Measurements from ENCODE around the gene PHLDB3. TPM values are rescaled to one million over a fixed set of nuclear protein-coding genes. Genes with fewer than 3 reads are reported as not detected.

PHLDB3 gene
- total and polyA plus RNA-seq, 2 donors (not counting 3 experiments of a cell fraction or from before 2014, with no cell fraction given) = 5.5 to 12.0 TPM

DNA sequence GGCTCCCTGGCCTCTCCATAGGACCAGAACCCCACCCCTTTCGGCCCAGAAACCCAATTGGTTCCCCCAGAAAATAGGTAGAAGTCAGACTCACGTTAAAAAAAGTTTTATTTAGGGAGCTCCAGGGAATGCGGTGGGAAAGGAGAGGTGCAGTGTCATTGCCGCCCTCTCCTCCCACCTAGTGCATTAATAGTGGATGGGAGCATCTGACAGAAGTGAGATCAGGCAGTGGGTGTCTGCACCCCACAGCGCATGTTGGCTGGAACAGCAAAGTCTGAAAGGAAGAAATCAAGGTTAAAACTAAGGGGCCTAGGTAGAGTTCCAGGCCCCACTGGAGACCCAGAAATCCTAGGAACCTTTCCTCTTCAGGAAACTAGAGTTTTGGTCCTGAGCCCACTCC lies 2.1 kb upstream of the PHLDB3 start:
- H2AFZ ChIP-seq (ENCODE audit: low read depth, low read length) = no peak overlapping the region
- DNase-seq (ENCODE audit: low read depth, low spot score) (no peak), FAIRE-seq (no peak)
- H4K20me1 ChIP-seq (replicated peaks; ENCODE audit: control insufficient read depth, extremely low read depth, insufficient read depth, low read length) = no peaks in the 10 kb centered on the region
- TF ChIP-seq POLR2AphosphoS5 (IDR thresholded peaks at IDR 0.05; ENCODE audit: insufficient read depth, low read depth, low read length) = no peak
- TF ChIP-seq, protein P1, sequence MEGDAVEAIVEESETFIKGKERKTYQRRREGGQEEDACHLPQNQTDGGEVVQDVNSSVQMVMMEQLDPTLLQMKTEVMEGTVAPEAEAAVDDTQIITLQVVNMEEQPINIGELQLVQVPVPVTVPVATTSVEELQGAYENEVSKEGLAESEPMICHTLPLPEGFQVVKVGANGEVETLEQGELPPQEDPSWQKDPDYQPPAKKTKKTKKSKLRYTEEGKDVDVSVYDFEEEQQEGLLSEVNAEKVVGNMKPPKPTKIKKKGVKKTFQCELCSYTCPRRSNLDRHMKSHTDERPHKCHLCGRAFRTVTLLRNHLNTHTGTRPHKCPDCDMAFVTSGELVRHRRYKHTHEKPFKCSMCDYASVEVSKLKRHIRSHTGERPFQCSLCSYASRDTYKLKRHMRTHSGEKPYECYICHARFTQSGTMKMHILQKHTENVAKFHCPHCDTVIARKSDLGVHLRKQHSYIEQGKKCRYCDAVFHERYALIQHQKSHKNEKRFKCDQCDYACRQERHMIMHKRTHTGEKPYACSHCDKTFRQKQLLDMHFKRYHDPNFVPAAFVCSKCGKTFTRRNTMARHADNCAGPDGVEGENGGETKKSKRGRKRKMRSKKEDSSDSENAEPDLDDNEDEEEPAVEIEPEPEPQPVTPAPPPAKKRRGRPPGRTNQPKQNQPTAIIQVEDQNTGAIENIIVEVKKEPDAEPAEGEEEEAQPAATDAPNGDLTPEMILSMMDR (IDR thresholded peaks at IDR 0.05; ENCODE audit: extremely low read depth in 1 of 2, insufficient read depth in 1 of 2, low read depth in 1 of 2, low read length in 2 of 2) = no peak
- TF ChIP-seq MYC (IDR thresholded peaks at IDR 0.05; ENCODE audit: low read depth, low read length) = no peak
- no peak for TF ChIP-seq EZH2 (IDR thresholded peaks at IDR 0.05; ENCODE audit: borderline replicate concordance, low read depth, low read length, severe bottlenecking)
- TF ChIP-seq GATA2 (IDR thresholded peaks at IDR 0.05; ENCODE audit: insufficient read depth, insufficient read length, low read depth, low read length) = no peak
- H3K27me3 ChIP-seq (ENCODE audit: control insufficient read depth in 2 of 2, insufficient read depth in 2 of 2, low read length in 2 of 2) = no peaks in the 10 kb centered on the region
- H3K36me3 ChIP-seq (ENCODE audit: control insufficient read depth in 2 of 2, extremely low read depth in 1 of 2, insufficient read depth in 2 of 2, low read length in 2 of 2) = peaks cover 0 to 11% of the 10 kb centered on the region in 2 experiments
- BruUV-seq (replicated peaks) = no TSS peak
- no peaks in the 10 kb centered on the region for H3K9me1 ChIP-seq (replicated peaks; ENCODE audit: control insufficient read depth, extremely low read depth, insufficient read depth, low read length)
- H3K27ac ChIP-seq (ENCODE audit: insufficient read depth, low read depth, low read length) = no peak overlapping the region
- H3K4me2 ChIP-seq (ENCODE audit: insufficient read depth, low read length) = no peak overlapping the region
- H3K4me3 ChIP-seq (replicated peaks in 1 of 3; ENCODE audit: insufficient read depth in 1 of 3, low read depth in 1 of 3, low read length in 3 of 3) = no peak overlapping the region
- intact Hi-C loops (cut with micrococcal nuclease) (no loop called here), dilution Hi-C loops (cut with MboI; ENCODE audit: extremely low pct_ligation_motif_present, low sequenced_read_pairs) (no loop called here)
- no peaks in the 10 kb centered on the region for H3K9me3 ChIP-seq (replicated peaks; ENCODE audit: control insufficient read depth, insufficient read depth, low read length)
- CTCF ChIA-PET = interaction anchor here (4.4 kb wide), 1 partner anchor 59 kb away, joined by 26 read pairs; no protein-coding TSS in a partner anchor
- H3K4me1 ChIP-seq (ENCODE audit: control insufficient read depth, extremely low read depth, insufficient read depth, low read length) = peaks cover 11% of the 10 kb centered on the region
- POLR2A ChIA-PET = no interaction called here
- no peaks in the 10 kb centered on the region for H3K79me2 ChIP-seq (ENCODE audit: control insufficient read depth, insufficient read depth, low read length)
- no peak overlapping the region for H3K9ac ChIP-seq (replicated peaks; ENCODE audit: extremely low read depth, insufficient read depth, low read length)

DNA sequence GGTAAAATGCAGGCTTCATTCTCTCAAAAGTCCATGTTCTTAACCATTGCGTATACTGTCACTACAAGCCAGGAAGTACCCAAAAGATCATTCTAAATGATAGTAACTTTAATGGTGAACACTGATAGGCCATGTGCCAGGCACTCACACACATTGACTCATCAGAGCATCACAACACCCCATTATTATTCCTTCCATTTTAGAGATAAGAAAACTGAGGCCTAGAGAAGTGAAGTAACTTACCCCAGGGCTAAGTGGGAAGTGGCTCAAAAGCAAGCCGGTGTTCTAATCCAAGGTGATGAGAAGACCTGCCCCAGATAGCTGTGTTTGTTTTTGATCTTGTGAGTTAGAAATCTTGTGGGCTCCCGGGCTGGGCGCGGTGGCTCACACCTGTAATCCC lies 1.4 kb upstream of the PHLDB3 start:
- no peak overlapping the region for H3K27ac ChIP-seq (ENCODE audit: insufficient read depth, low read depth, low read length)
- FAIRE-seq (no peak), DNase-seq (ENCODE audit: low read depth, low spot score) (no peak)
- H3K9me1 ChIP-seq (replicated peaks; ENCODE audit: control insufficient read depth, extremely low read depth, insufficient read depth, low read length) = no peaks in the 10 kb centered on the region
- dilution Hi-C loops (cut with MboI; ENCODE audit: extremely low pct_ligation_motif_present, low sequenced_read_pairs) = no loop called here
- H3K79me2 ChIP-seq (ENCODE audit: control insufficient read depth, insufficient read depth, low read length) = no peaks in the 10 kb centered on the region
- no peak overlapping the region for H3K4me3 ChIP-seq (replicated peaks in 1 of 3; ENCODE audit: insufficient read depth in 1 of 3, low read depth in 1 of 3, low read length in 3 of 3)
- H3K36me3 ChIP-seq (ENCODE audit: control insufficient read depth in 2 of 2, extremely low read depth in 1 of 2, insufficient read depth in 2 of 2, low read length in 2 of 2) = peaks cover 0 to 11% of the 10 kb centered on the region in 2 experiments
- no peak overlapping the region for H3K9ac ChIP-seq (replicated peaks; ENCODE audit: extremely low read depth, insufficient read depth, low read length)
- H3K9me3 ChIP-seq (replicated peaks; ENCODE audit: control insufficient read depth, insufficient read depth, low read length) = no peaks in the 10 kb centered on the region
- no peak overlapping the region for H2AFZ ChIP-seq (ENCODE audit: low read depth, low read length)
- no peaks in the 10 kb centered on the region for H4K20me1 ChIP-seq (replicated peaks; ENCODE audit: control insufficient read depth, extremely low read depth, insufficient read depth, low read length)
- TF ChIP-seq MYC (IDR thresholded peaks at IDR 0.05; ENCODE audit: low read depth, low read length) (no peak), POLR2AphosphoS5 (IDR thresholded peaks at IDR 0.05; ENCODE audit: insufficient read depth, low read depth, low read length) (no peak), POLR2A (IDR thresholded peaks at IDR 0.05; ENCODE audit: low read depth, low read length) (no peak)
- TF ChIP-seq, protein P2, sequence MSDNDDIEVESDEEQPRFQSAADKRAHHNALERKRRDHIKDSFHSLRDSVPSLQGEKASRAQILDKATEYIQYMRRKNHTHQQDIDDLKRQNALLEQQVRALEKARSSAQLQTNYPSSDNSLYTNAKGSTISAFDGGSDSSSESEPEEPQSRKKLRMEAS (IDR thresholded peaks at IDR 0.05; ENCODE audit: insufficient read depth, insufficient read length) = no peak
- TF ChIP-seq, protein P1 (IDR thresholded peaks at IDR 0.05; ENCODE audit: extremely low read depth in 1 of 2, insufficient read depth in 1 of 2, low read depth in 1 of 2, low read length in 2 of 2) = no peak
- H3K27me3 ChIP-seq (ENCODE audit: control insufficient read depth in 2 of 2, insufficient read depth in 2 of 2, low read length in 2 of 2) = no peaks in the 10 kb centered on the region
- ChIA-PET CTCF (interaction anchor here (0.8 to 3.0 kb wide), 3 partner anchors 11 to 60 kb away, joined by 3 to 47 read pairs (median 27); no protein-coding TSS in a partner anchor), POLR2A (no interaction called here)
- H3K4me1 ChIP-seq (ENCODE audit: control insufficient read depth, extremely low read depth, insufficient read depth, low read length) = peaks cover 11% of the 10 kb centered on the region
- no peak overlapping the region for H3K4me2 ChIP-seq (ENCODE audit: insufficient read depth, low read length)
- intact Hi-C loops (cut with micrococcal nuclease) = loop anchor here (2.0 kb wide), 1 partner anchor 21 kb away; the partner anchor contains the start of gene ETHE1
- BruUV-seq (replicated peaks) = no TSS peak
